K562 (cell line): ENCODE measurements around the gene GRWD1. TPM values are rescaled to one million over a fixed set of nuclear protein-coding genes. Genes with fewer than 3 reads are reported as not detected.
A peak's percentile ranks its signal among the peaks of the same experiment; 100 is the strongest.

ENCODE experiments used
- ARID3A ChIP-seq: IDR thresholded peaks from 2 replicates; pipeline ENCODE4 v1.6.1; 2012; ENCODE audit warnings: low read depth, low read length, improper control_type of control experiment, borderline replicate concordance
- CBX2 ChIP-seq: fragments of 200-600 bp; sonication (generic); IDR thresholded peaks from one replicate; pipeline ENCODE4 v1.6.1; 2012; ENCODE audit warnings: mild to moderate bottlenecking, low read length, inconsistent platforms; ENCODE audit not compliant: insufficient read depth, poor library complexity, severe bottlenecking
- CBX3 ChIP-seq, 2 experiments: IDR thresholded peaks; 1 replicate in 1 of 2; 2 replicates in 1 of 2; pipeline ENCODE4 v1.6.1; 2012; ENCODE audit warnings: inconsistent platforms in 2 of 2, low read length in 2 of 2, borderline replicate concordance in 1 of 2, control low read depth in 1 of 2
- COPS2 ChIP-seq: fragments of 450-650 bp; conservative IDR thresholded peaks from 2 replicates; pipeline ENCODE4 v1.6.1; 2016; ENCODE audit warnings: mild to moderate bottlenecking, moderate library complexity
- E4F1 ChIP-seq: fragments of 250-450 bp; sonication (Bioruptor Pico); IDR thresholded peaks from 2 replicates; pipeline ENCODE4 v1.5.0; 2021; ENCODE audit warnings: mild to moderate bottlenecking, borderline replicate concordance
- GATAD2B ChIP-seq: fragments of 450-650 bp; IDR thresholded peaks from 2 replicates; pipeline ENCODE4 v1.6.1; 2017; ENCODE audit warnings: mild to moderate bottlenecking, borderline replicate concordance
- HDAC3 ChIP-seq: fragments of 450-650 bp; IDR thresholded peaks from 2 replicates; pipeline ENCODE4 v1.6.1; 2018; ENCODE audit warnings: borderline replicate concordance, mild to moderate bottlenecking, moderate library complexity; ENCODE audit not compliant: partially characterized antibody
- MAZ ChIP-seq, 2 experiments: fragments of 450-650 bp in 1 of 2; sonication (generic) in 1 of 2; formaldehyde crosslinking; IDR thresholded peaks in 1 of 2; conservative IDR thresholded peaks in 1 of 2; 2 replicates each; pipeline versions ENCODE4 v1.4.0 to v1.5.0; 2020; ENCODE audit warnings: mild to moderate bottlenecking in 1 of 2, missing genetic modification reagents in 1 of 2
- THAP12 ChIP-seq: fragments of 250-450 bp; sonication (Bioruptor Pico); IDR thresholded peaks from 2 replicates; pipeline ENCODE4 v1.9.0; 2021; ENCODE audit warnings: mild to moderate bottlenecking, inconsistent platforms
- U2AF1 ChIP-seq: fragments of 200-400 bp; formaldehyde crosslinking; optimal IDR thresholded peaks from 2 replicates; pipeline ENCODE3; 2017; ENCODE audit warnings: mild to moderate bottlenecking, low read depth, low read length, moderate library complexity
- U2AF2 ChIP-seq: fragments of 200-400 bp; formaldehyde crosslinking; optimal IDR thresholded peaks from 2 replicates; pipeline ENCODE3; 2017; ENCODE audit warnings: low read depth, mild to moderate bottlenecking, low read length
- USF2 ChIP-seq: sonication (generic); formaldehyde crosslinking; IDR thresholded peaks from 2 replicates; pipeline ENCODE4 v1.5.0; 2020; ENCODE audit warnings: missing genetic modification reagents
- XRCC3 ChIP-seq: fragments of 450-650 bp; IDR thresholded peaks from 2 replicates; pipeline ENCODE4 v1.6.1; 2017; ENCODE audit warnings: mild to moderate bottlenecking, moderate library complexity
- ZNF217 ChIP-seq: sonication (generic); formaldehyde crosslinking; IDR thresholded peaks from 2 replicates; pipeline ENCODE4 v1.8.0; 2022; ENCODE audit warnings: mild to moderate bottlenecking, missing genetic modification reagents
- ZNF311 ChIP-seq: fragments of 250-450 bp; sonication (Bioruptor Pico); IDR thresholded peaks from 2 replicates; pipeline ENCODE4 v1.4.0; 2020; ENCODE audit warnings: mild to moderate bottlenecking, moderate library complexity
- ZNF740 ChIP-seq, 3 experiments: fragments of 200-800 bp in 1 of 3; sonication (Bioruptor generic) in 1 of 3; sonication (generic) in 1 of 3; formaldehyde crosslinking in 1 of 3; IDR thresholded peaks; 2 replicates each; pipeline versions ENCODE4 v1.6.1 to v1.8.0; 2016 to 2022; ENCODE audit warnings: mild to moderate bottlenecking in 2 of 3, missing compliant biosample characterization in 2 of 3, missing genetic modification characterization in 2 of 3, missing genetic modification reagents in 1 of 3
- ZNF785 ChIP-seq: fragments of 250-450 bp; sonication (Bioruptor Pico); IDR thresholded peaks from 2 replicates; pipeline ENCODE4 v1.4.0; 2020; ENCODE audit warnings: mild to moderate bottlenecking
- polyA plus RNA-seq, 8 experiments: library from polyadenylated mRNA; depleted of rRNA in 4 of 8; stranded (reverse) in 5 of 8; unstranded in 3 of 8; fragments of >200 nt; fragmentation: Nextera tagmentation in 2 of 8; fragmentation: Illumina TruSeq in 1 of 8; extraction: Ambion mirVana in 2 of 8; extraction: Trizol in 1 of 8; gene quantifications; 2 replicates each; pipeline versions ENCODE4 v1.2.1 to v1.2.3, GENCODE V29; 2011 to 2014; ENCODE audit warnings: inconsistent platforms in 1 of 8, missing spikeins in 1 of 8
- total RNA-seq, 7 experiments: library from RNA; depleted of rRNA in 6 of 7; stranded (reverse); fragments of >200 nt in 6 of 7; fragmentation: Illumina TruSeq in 2 of 7; extraction: Trizol in 2 of 7; gene quantifications; 2 replicates each; pipeline versions ENCODE4 v1.2.1 to v1.2.3, GENCODE V29; 2011 to 2021; ENCODE audit warnings: low replicate concordance in 1 of 7

The GRWD1 gene
- total and polyA plus RNA-seq, 9 of the 15 experiments (the other 6 are each of a cell fraction or from before 2014, with no cell fraction given) = 1.5 to 87.2 (median 24.5) TPM

- no peak; the same call in 1 of the 2 replicates for TF ChIP-seq GATAD2B
- no peak for TF ChIP-seq E4F1 (CRISPR knock-in tag)
- no peak for TF ChIP-seq ZNF740 (CRISPR knock-in tag; IDR thresholded peaks at IDR 0.05)
- TF ChIP-seq ZNF740 (tag; IDR thresholded peaks at IDR 0.05) = no peak
- no peak for TF ChIP-seq CBX2
- TF ChIP-seq ZNF311 (CRISPR knock-in tag) = no peak
- no peak for TF ChIP-seq USF2 (CRISPR knock-in tag)
- no peak for TF ChIP-seq ZNF217
- TF ChIP-seq XRCC3 = no peak
- no peak for TF ChIP-seq U2AF2
- TF ChIP-seq COPS2 = no peak
- no peak for TF ChIP-seq HDAC3
- no peak for TF ChIP-seq U2AF1
- TF ChIP-seq ZNF785 (CRISPR knock-in tag) = no peak
- peak; percentile 80 for TF ChIP-seq THAP12 (CRISPR knock-in tag)
- no peak for TF ChIP-seq ARID3A
- TF ChIP-seq MAZ (CRISPR knock-in tag; conservative IDR thresholded peaks at IDR 0.05 in 1 of 2, IDR thresholded peaks at IDR 0.05 in 1 of 2) = peak; percentile 33 to 54; a peak in 3 of 4 replicates
- no peak for TF ChIP-seq CBX3 (IDR thresholded peaks at IDR 0.05; ENCODE audit: borderline replicate concordance in 1 of 2, low read length in 2 of 2)
Measured at GRCh38 chr19:48398375-48399235, 47.2 kb upstream of the GRWD1 start (continued).
